ENCODE data around the gene FGD4.
"Not testable (repeated sequence)": the region's sequence is repeated elsewhere in the genome, so short reads cannot be mapped to it uniquely, and the experiment has no call there.

The FGD4 gene

DNA sequence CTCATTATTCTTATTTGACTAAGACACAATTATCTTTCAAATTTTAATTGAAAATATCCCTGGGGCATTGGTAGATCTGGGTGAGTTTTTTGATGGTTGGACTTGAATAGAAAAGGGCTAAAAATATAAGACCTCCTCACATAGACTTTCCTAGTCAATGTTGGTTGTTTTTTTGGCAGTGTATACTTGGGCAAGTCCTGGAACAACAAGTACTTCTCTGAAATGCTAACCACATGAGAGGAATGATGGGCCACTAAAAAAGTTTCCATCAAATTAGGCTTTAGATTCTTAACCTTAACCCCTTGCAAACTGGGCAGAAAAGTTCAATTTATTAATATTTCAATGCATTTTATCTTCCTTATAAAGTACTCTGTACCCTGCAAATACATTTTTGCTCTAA is 97.6 kb downstream of the FGD4 start:
- DNase-seq: no peak

DNA sequence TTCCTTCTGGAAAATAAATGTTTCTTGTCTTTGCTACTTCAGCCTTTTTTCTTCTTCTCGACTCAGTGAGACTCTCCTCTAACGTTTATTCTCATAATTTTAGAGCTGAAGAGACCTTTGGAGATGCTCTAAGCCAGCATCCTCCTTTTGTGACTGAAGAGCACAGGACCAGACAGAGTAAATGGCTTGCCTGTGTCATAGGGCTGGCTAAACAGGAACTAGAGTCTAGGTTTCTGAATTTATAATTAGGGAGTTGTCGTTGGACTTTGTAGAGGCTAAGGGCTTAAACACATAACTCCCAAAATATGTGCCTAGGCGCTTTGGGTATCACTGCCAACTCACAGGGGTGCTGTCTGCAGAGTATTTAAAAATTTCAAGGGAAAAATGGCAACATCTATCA is 98.5 kb downstream of the FGD4 start:
- DNase-seq: no peak

- DNase-seq: no peak
These were observed 99.7 kb downstream of the FGD4 start for GRCh38 chr12:32499048-32499447.

GRCh38 chr12:32501835-32502333 is 102.5 kb downstream of the FGD4 start:
- DNase-seq: no peak

GRCh38 chr12:32502693-32503502 is 103.5 kb downstream of the FGD4 start:
- no peak for DNase-seq

DNA sequence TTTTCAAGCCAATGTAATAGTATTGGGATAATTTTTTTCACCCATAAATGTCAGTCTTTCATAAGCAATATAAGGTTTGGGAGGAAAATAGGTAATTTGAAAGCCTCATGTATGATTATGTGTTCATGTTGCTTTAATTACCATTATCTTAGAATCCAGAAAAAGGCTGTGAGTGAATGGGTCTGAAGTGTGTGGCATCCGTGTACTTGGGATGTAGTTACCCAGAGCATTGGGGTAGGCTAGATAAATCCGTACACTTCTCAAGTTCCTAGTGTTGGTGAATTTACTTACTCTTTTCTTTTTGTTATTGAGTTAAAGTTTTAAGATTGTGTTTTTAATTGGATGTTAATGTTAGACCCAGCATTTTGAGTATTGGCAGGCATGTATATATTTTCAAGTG is 104.4 kb downstream of the FGD4 start:
- DNase-seq: no peak

GRCh38 chr12:32504591-32504990 is 105.2 kb downstream of the FGD4 start:
- DNase-seq: no peak

DNA sequence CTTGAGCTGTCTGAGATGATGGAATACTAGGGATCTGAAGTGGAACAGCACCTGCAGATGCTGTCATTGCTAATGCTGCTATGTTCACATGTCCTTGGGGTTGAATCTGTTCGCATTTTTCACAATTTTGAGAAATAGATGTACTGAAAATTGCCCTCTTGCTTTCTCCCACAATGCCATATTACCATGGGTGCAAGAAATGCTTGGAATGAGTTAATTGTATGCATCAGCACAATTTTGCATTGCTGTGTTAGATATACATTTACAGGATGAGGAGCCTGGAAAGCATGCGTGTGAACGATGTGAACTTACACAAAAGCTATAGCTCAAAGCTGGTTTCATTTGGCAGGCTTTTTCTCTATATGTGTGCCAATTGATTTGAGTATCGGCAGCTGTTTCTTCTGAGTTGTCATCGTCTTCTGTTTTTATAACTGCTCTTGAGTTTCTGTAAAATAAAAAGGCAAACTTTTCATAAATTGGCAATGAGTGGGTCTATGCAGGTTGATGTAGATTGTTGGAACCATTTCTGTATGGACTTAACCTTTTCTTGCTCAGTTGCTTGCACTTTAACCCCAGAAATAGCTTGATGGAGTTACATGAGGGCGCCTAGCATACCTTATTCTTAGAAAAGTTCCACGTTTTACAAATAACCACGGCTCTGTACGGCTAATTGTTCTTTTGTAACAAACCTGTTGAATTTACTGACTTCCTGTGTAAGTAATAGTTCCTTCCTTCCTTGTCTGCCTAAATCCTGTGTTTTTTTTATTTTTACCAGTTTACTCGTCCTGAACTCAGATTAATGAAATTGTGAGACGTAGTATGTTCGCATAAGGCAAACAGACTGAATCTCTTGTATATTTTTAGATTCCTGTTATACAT is 105.9 kb downstream of the FGD4 start:
- DNase-seq: no peak

- DNase-seq: not testable (repeated sequence)
These were observed 108.0 kb downstream of the FGD4 start for GRCh38 chr12:32507096-32507941.

DNA sequence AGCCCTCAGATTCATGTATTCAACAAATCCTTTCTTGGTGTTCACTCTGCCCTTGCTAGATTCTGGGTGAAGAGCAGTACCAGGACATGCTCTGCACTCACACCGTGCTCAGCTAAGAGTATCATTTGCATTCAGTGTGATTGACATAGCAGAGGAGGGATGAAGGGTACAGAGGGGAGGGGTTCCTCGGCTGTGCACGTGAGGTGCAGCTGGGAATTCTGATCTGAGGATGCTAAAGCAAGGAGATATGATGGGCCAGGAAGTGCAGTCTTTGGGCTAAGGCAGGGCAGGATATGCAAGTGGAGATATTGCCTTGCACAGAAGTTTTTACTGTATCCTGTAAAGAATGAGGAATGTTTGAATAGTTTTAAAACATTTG is 108.6 kb downstream of the FGD4 start:
- DNase-seq: no peak

DNA sequence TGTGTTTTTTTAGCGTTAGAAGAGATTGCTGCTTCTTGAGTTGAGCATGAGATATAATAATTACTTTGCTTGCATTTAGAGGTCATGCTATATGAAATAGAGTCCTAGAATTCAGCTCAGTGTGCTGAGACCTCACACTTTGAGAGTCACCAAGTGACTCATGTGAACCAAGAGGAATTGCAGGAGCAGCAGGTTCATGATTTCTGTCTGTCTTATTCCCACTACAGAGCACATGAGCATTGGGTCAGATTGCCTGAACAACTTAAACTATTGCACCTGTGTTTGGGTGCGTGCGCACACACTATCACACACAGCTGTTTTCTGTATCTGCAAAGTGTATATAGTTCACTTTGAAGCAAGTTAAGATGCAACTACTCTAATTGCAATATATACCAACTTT is 109.3 kb downstream of the FGD4 start:
- DNase-seq: no peak

GRCh38 chr12:32509328-32510091 is 110.2 kb downstream of the FGD4 start:
- no peak for DNase-seq

DNA sequence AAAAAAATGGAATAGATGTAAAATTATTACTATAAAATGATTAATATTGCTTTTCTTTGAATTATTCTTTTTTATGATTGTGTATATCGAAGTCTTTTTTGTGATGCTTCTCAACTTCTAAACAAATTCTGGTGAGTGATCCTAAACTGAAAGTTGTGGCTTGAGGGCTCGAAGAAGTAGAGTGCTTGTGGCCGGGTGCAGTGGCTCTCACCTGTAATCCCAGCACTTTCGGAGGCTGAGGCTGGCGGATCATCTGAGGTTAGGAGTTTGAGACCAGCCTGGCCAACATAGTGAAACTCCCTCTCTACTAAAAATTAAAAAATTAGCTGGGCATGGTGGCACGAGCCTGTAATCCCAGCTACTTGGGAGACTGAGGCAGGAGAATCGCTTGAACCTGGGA is 112.6 kb downstream of the FGD4 start:
- not testable (repeated sequence) for DNase-seq

DNA sequence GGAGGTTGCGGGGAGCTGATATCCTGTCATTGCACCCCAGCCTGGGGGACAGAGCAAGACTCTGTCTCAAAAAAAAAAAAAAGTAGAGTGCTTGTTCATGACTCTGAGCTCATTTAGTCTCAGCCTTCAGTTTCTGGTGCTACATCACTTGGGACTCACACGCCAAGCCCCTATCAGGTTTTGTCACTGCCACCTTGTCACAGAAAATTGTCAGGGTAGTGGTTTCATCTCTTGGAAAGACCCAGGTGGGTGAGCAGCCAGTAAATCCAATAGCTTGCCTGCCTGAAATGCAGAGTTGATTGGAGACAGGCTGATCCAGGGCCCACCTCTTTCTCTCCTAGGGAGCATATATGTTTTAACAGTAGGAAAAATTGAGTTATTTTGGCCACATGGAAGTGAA is 113.0 kb downstream of the FGD4 start:
- DNase-seq: no peak

- no peak for DNase-seq
These were observed 113.6 kb downstream of the FGD4 start for GRCh38 chr12:32512910-32513309.

DNA sequence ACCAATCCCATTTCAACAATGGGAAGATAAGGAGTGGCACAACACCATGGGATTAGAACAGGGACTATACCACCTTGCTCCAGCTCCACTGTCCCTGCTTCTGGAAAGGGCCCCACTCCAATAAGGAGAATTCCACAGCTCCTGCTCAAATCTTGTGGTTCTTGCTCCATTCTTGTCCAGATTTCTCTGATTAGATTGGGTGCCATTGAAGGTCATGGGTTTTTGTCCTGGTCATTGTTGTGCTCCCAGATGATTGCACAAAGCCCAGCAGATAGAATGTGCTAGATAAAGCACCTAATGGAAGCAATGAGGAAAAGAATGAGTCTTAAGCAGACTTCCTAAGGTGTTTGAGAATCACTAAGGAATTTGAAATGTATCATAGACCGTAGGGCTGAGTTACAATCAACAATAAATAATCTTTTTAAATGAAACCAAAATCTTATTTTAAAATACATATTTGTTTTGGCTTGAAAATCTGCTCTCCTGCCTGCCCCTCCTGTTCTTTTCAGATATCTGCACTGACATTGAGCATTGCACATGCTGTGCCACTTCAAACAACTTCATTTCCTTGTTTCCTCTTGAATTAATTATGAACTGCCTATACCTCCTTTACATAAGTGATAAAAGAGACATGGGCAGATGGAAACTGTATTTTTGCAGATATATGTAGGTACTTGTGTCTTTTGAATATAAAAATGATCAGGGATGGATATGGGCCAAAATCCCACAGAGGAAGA is 115.9 kb downstream of the FGD4 start:
- DNase-seq: no peak

GRCh38 chr12:32516230-32516629 is 116.9 kb downstream of the FGD4 start:
- no peak for DNase-seq

DNA sequence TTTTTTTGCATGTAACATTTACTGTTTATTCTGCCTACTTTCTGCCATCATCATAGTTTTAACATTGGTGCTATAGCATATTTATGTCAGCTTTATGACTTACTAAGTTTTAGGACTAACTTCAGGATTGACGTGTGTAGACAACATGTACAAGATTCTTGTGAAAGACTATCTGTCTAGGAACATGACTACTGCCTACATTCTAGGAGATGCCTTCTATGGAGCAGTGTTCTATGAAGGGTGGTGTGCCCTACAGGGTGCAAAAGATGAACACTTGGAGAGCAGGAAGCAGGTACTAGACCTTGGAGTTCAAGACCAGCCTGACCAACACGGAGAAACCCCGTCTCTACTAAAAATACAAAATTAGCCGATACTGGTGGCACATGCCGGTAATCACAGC is 118.6 kb downstream of the FGD4 start:
- DNase-seq: no peak

- DNase-seq: no peak
These were observed 119.7 kb downstream of the FGD4 start for GRCh38 chr12:32519047-32519446.

GRCh38 chr12:32522331-32523221 is 123.2 kb downstream of the FGD4 start:
- DNase-seq: no peak
